Common myeloid progenitor, CD34-positive (primary cell): ENCODE data around the gene ACAP1. TPM values are rescaled to one million over a fixed set of nuclear protein-coding genes. Genes with fewer than 3 reads are reported as not detected.

ENCODE experiments used
- CTCF ChIA-PET: fragments of 350-600 bp; sonication (Branson Sonifier 250); formaldehyde crosslinking; loops from one replicate; lab custom pipeline; 2021; ENCODE audit warnings: antibody characterized with exemption; lab: Charles Lee
- POLR2A ChIA-PET: fragments of 350-600 bp; sonication (Branson Sonifier 250); formaldehyde crosslinking; loops from one replicate; lab custom pipeline; 2021; ENCODE audit warnings: antibody characterized with exemption; lab: Charles Lee
- DNase-seq, 3 donors: peaks; one replicate each; pipeline versions ENCODE4 v3.0.0 to v3.0.0-alpha.2; 2013
- H3K27ac ChIP-seq, 2 experiments: 1 replicate in 1 of 2; 2 replicates in 1 of 2; pipeline ENCODE4 v1.7.0; 2013; ENCODE audit warnings: inconsistent platforms in 2 of 2, low read length in 2 of 2, mild to moderate bottlenecking in 2 of 2, low read depth in 1 of 2, moderate library complexity in 1 of 2; ENCODE audit not compliant: severe bottlenecking in 2 of 2, insufficient read depth in 1 of 2, poor library complexity in 1 of 2
- H3K27me3 ChIP-seq, 5 experiments: replicated peaks in 2 of 5; 1 replicate in 3 of 5; 2 replicates in 2 of 5; pipeline versions ENCODE4 v1.6.1 to v1.7.0; 2013; ENCODE audit warnings: low read length in 4 of 5, mild to moderate bottlenecking in 2 of 5, moderate library complexity in 2 of 5, inconsistent platforms in 1 of 5; ENCODE audit not compliant: insufficient read depth in 5 of 5, control insufficient read depth in 4 of 5
- H3K36me3 ChIP-seq, 4 experiments: 1 replicate in 2 of 4; 2 replicates in 2 of 4; pipeline versions ENCODE4 v1.6.1 to v1.7.0; 2013; ENCODE audit warnings: low read length in 3 of 4, control low read depth in 1 of 4, mild to moderate bottlenecking in 1 of 4; ENCODE audit not compliant: control insufficient read depth in 4 of 4, insufficient read depth in 4 of 4
- H3K4me1 ChIP-seq, 4 experiments: 1 replicate in 3 of 4; 2 replicates in 1 of 4; pipeline versions ENCODE4 v1.6.1 to v1.7.1; 2013; ENCODE audit warnings: low read length in 3 of 4, mild to moderate bottlenecking in 3 of 4, control low read depth in 1 of 4, inconsistent platforms in 1 of 4, moderate library complexity in 1 of 4; ENCODE audit not compliant: control insufficient read depth in 4 of 4, insufficient read depth in 4 of 4; ENCODE audit errors: control extremely low read depth in 1 of 4
- H3K4me3 ChIP-seq, 7 experiments: 1 replicate in 4 of 7; 2 replicates in 3 of 7; pipeline versions ENCODE4 v1.5.1 to v1.7.0; 2013; ENCODE audit warnings: mild to moderate bottlenecking in 7 of 7, low read length in 6 of 7, moderate library complexity in 6 of 7, inconsistent platforms in 2 of 7, low read depth in 2 of 7, control low read depth in 1 of 7; ENCODE audit not compliant: insufficient read depth in 4 of 7, control insufficient read depth in 1 of 7; ENCODE audit errors: extremely low read depth in 1 of 7
- H3K9me3 ChIP-seq, 5 experiments: 1 replicate in 4 of 5; 2 replicates in 1 of 5; pipeline versions ENCODE4 v1.6.1 to v1.7.1; 2013; ENCODE audit warnings: low read length in 4 of 5, mild to moderate bottlenecking in 2 of 5, inconsistent platforms in 1 of 5, low read depth in 1 of 5, moderate library complexity in 1 of 5; ENCODE audit not compliant: control insufficient read depth in 4 of 5, insufficient read depth in 2 of 5; ENCODE audit errors: control extremely low read depth in 1 of 5
- WGBS: methylation state at CpG from one replicate; pipeline ENCODE4 v1.1.5; 2013; ENCODE audit not compliant: insufficient coverage; 5-methylcytosine and 5-hydroxymethylcytosine counted together
- polyA plus RNA-seq: library from polyadenylated mRNA; unstranded; fragments of 120-200 nt; gene quantifications from one replicate; pipeline ENCODE4 v1.2.1, GENCODE V29; 2013

Gene ACAP1, protein sequence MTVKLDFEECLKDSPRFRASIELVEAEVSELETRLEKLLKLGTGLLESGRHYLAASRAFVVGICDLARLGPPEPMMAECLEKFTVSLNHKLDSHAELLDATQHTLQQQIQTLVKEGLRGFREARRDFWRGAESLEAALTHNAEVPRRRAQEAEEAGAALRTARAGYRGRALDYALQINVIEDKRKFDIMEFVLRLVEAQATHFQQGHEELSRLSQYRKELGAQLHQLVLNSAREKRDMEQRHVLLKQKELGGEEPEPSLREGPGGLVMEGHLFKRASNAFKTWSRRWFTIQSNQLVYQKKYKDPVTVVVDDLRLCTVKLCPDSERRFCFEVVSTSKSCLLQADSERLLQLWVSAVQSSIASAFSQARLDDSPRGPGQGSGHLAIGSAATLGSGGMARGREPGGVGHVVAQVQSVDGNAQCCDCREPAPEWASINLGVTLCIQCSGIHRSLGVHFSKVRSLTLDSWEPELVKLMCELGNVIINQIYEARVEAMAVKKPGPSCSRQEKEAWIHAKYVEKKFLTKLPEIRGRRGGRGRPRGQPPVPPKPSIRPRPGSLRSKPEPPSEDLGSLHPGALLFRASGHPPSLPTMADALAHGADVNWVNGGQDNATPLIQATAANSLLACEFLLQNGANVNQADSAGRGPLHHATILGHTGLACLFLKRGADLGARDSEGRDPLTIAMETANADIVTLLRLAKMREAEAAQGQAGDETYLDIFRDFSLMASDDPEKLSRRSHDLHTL
- 125 TPM for polyA plus RNA-seq

DNA sequence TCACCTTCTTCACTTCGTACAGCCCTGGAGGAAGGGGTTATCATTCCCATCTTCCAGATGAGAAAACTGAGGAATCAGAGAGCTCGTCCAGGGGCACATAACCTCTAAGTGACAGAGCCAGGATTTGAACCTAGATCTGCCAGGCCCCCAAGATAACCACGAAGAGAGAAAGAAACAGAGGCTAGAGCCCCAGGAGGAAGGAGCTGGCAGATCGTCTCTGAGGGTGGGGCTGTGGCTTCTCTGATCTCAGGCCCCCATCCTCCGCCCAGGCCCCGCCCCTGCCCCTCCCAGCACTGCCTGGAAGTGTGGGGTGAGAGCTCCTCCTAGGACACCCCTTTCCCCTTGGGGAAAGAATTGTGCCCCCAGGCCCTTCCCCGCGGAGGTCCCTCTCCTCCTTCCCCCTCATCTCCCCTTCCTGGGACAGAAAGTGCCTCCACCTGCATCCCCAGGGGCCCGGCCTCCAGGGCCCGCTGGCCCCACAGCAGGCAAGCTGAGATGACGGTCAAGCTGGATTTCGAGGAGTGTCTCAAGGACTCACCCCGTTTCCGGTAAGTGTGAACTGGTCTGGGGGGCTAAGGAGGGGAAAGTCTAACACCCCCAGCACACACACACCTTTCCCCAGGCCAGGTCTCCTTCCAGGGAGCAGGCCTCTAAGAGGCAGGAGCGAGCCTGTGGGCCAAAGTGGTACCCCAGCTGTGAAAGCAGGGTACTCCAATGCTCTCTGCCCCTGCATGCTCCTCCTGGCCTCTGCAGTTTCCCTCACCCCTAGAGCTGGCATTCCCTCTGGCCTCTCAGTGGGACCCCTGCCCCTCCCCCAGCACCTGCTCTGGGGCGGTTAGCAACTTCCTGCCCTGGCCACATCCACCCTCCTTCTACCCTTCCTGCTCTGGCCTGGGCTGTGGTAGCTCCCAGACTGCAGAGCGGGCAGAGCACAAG, at the start of gene ACAP1:
TSS of gene ACAP1 (plus strand) at position 290 of the 936 bp plus-strand sequence. CDS start at position 496, 206 bp downstream.
- POLR2A ChIA-PET: interaction anchor here (0.5 to 1.2 kb wide), 7 partner anchors 15 to 837 kb away, joined by 3 to 4 read pairs (median 3); no protein-coding TSS in a partner anchor
- Histone ChIP-seq H3K4me1 (peaks cover 12 to 49% (median 45%) of the 10 kb centered on the region in 4 experiments), H3K9me3 (no peaks in the 10 kb centered on the region), H3K36me3 (peaks cover 2 to 24% (median 15%) of the 10 kb centered on the region in 4 experiments), H3K4me3 (peak within 1 kb of the TSS; percentile 51 to 83 (median 76)), H3K27ac (peak within 1 kb of the TSS; percentile 46 to 79), H3K27me3 (no peaks in the 10 kb centered on the region)
- DNase-seq: peak in 2 of 3 donors; percentile 68 to 69
- CTCF ChIA-PET: interaction anchor here (0.6 to 18.5 kb wide), 13 partner anchors 9 to 116 kb away, joined by 3 to 314 read pairs (median 6); partner anchors contain the start of genes ACADVL, DLG4 and NEURL4
- 3% methylated on average over 9 of the region's 17 CpGs for WGBS

DNA sequence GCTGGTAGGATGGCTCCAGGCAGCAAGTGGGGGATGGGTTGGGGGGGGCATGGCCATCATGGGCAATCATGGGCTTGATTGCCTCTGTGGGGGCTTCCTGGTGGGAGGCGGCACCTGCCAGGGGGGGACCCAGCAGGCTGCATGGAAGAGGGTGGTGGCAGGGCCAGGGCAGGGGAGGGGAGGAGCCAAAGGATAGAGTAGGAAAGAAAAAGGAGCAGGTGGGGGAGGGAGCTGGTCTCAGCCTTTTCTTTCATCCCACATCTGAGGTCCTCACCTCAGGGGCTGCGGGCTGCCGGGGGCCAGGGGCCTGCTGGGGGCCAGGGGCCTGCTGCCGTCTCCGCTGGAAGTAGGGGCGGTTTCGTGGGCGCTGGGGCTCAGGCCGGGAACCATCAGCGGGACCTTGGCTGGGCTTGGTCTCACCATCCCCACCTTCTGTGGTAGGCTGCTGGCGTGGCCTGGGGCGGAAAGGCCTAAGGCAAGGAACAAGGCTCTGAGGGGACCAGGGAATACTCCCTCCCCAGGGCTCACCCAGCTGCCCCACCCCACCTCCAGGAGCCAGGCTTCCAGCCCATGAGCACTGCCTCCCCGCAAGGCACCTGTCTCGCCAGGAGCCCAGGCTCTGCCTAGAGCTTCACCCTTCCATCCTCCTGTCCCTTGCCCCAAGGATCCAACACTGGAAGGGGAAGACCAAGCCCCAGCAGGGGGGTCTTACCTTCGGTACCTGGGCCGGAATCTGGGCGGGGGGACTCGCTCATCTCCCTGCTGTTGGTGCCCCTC, 46.9 kb upstream of the ACAP1 start:
- no peak for DNase-seq
- peaks cover 0 to 27% (median 11%) of the 10 kb centered on the region in 5 experiments for H3K27me3 ChIP-seq
- WGBS: 94% methylated on average over 15 of the region's 18 CpGs
- H3K27ac ChIP-seq: no peak overlapping the region
- CTCF ChIA-PET: interaction anchor here (5.7 kb wide), 1 partner anchor 8 kb away, joined by 46 read pairs; no protein-coding TSS in a partner anchor
- H3K36me3 ChIP-seq: peaks cover 0 to 4% (median 0%) of the 10 kb centered on the region in 4 experiments
- POLR2A ChIA-PET: no interaction called here
- no peaks in the 10 kb centered on the region for H3K9me3 ChIP-seq
- peaks cover 0 to 22% (median 17%) of the 10 kb centered on the region in 4 experiments for H3K4me1 ChIP-seq
- H3K4me3 ChIP-seq: no peak overlapping the region

GRCh38 chr17:7290166-7290565, 46.2 kb upstream of the ACAP1 start:
- no peak overlapping the region for H3K27ac ChIP-seq
- H3K27me3 ChIP-seq: peaks cover 0 to 32% (median 11%) of the 10 kb centered on the region in 5 experiments
- no peaks in the 10 kb centered on the region for H3K9me3 ChIP-seq
- peaks cover 0 to 27% (median 22%) of the 10 kb centered on the region in 4 experiments for H3K4me1 ChIP-seq
- DNase-seq: no peak
- CTCF ChIA-PET: interaction anchor here (4.6 kb wide), 1 partner anchor 7 kb away, joined by 45 read pairs; the partner anchor contains the start of gene SLC2A4
- WGBS: 97% methylated on average over 6 of the region's 19 CpGs
- no peaks in the 10 kb centered on the region for H3K36me3 ChIP-seq
- no peak overlapping the region for H3K4me3 ChIP-seq
- POLR2A ChIA-PET: no interaction called here

- 92% methylated on average over 10 of the region's 11 CpGs for WGBS
- ChIA-PET CTCF (interaction anchor here (1.0 to 4.6 kb wide), 2 partner anchors 8 to 50 kb away, joined by 3 to 45 read pairs; partner anchors contain the start of gene SLC2A4), POLR2A (no interaction called here)
- Histone ChIP-seq H3K27ac (no peak overlapping the region), H3K9me3 (no peaks in the 10 kb centered on the region), H3K4me1 (peaks cover 0 to 27% (median 25%) of the 10 kb centered on the region in 4 experiments), H3K36me3 (no peaks in the 10 kb centered on the region), H3K4me3 (no peak overlapping the region), H3K27me3 (peaks cover 0 to 36% (median 12%) of the 10 kb centered on the region in 5 experiments)
- DNase-seq: no peak
These were observed 45.6 kb upstream of the ACAP1 start for GRCh38 chr17:7290685-7291084.

DNA sequence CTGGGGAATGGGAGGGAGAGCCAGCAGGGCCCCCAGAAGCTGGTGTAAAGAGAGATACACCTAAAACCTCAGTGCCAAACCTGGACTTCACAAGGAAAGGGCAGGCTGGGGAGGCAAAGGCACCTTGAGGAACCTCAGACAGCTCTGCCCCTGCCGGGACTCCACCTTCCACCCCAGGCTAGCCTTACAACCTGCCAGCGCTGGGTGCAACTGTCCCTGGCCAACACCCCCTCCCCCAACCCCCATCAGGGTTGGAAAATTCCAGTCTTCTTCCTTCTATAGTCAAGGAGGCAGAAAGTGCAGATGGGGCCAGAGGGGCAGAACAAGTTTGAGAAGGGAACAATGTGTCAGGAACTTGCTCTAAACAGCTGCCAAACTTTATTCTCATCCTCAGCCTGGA, 44.1 kb upstream of the ACAP1 start:
- H3K27me3 ChIP-seq: peaks cover 0 to 43% (median 14%) of the 10 kb centered on the region in 5 experiments
- POLR2A ChIA-PET: no interaction called here

More for the DNA sequence above, 44.1 kb upstream of the ACAP1 start:
- no peak overlapping the region for H3K27ac ChIP-seq
- CTCF ChIA-PET: interaction anchor here (3.1 to 4.6 kb wide), 2 partner anchors 9 to 72 kb away, joined by 7 to 45 read pairs; partner anchors contain the start of genes ACADVL, DLG4 and SLC2A4
- 83% methylated on average over 1 of the region's 2 CpGs for WGBS
- H3K4me3 ChIP-seq: no peak overlapping the region
- DNase-seq: no peak
- no peaks in the 10 kb centered on the region for H3K9me3 ChIP-seq
- H3K4me1 ChIP-seq: peaks cover 0 to 27% (median 25%) of the 10 kb centered on the region in 4 experiments
- H3K36me3 ChIP-seq: no peaks in the 10 kb centered on the region
